Kidney epithelial cell (primary cell): ENCODE measurements around the gene CNTNAP2. TPM values are rescaled to one million over a fixed set of nuclear protein-coding genes. Genes with fewer than 3 reads are reported as not detected.

Source experiments
- DNase-seq: peaks from one replicate; pipeline ENCODE4 v3.0.0-alpha.2; 2010; ENCODE audit warnings: low read depth
- H3K27me3 ChIP-seq: 2 replicates; pipeline ENCODE4 v1.6.0; 2011; ENCODE audit warnings: low read length; ENCODE audit not compliant: control insufficient read depth, insufficient read depth
- H3K36me3 ChIP-seq: 2 replicates; pipeline ENCODE4 v1.5.1; 2011; ENCODE audit warnings: low read length; ENCODE audit not compliant: control insufficient read depth, insufficient read depth
- H3K4me3 ChIP-seq: 2 replicates; pipeline ENCODE4 v1.5.1; 2011; ENCODE audit warnings: low read depth, mild to moderate bottlenecking, control low read depth, low read length
- CTCF ChIP-seq: IDR thresholded peaks from 2 replicates; pipeline ENCODE4 v1.5.1; 2011; ENCODE audit warnings: mild to moderate bottlenecking, moderate library complexity, low read length, control low read depth, inconsistent platforms; ENCODE audit not compliant: insufficient read depth, poor library complexity, severe bottlenecking
- total RNA-seq: library from RNA; depleted of rRNA; stranded (reverse); fragments of >200 nt; gene quantifications from 2 replicates; pipeline ENCODE4 v1.2.3, GENCODE V29; 2015

CNTNAP2 gene
- total RNA-seq, 1 donor from 2014 or later, result 14.0 TPM

DNA sequence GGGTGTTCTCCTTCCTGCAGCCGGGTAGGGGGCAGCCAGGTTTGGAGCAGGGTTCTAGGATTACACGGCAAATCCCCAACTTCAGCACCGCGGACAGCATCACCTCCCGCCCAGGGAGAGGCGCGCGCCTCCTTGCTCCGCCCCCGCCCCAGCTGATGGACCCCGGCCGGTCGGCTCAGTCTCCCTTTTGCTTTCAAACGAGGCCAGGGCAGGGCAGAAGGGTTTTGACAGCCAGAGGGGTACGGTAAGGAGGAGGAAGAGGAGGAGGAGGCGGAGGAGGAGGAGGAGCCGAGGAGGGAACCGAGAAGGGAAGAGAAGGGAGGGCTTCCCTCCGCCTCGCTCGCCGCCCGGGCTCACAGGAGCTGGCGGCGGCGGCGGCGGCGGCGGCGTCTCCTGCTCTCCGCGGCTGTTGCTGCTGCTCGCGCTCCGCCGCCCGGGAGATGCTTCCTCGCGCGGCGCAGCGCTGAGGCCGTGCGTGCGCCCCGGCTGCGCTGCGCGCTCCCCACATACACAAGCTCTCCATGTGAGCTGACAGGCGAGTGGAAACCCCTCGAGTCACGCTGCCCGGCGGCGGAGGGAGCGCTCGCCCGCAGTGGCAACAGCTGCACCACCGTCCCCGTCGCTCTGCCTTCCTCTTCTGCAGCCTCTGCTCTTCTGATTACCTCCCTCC lies 615 bp upstream of the CNTNAP2 start:
- no peaks in the 10 kb centered on the region for H3K36me3 ChIP-seq
- no peak for DNase-seq
- peak; percentile 7 for TF ChIP-seq CTCF
- H3K4me3 ChIP-seq, result peak overlapping the region; percentile 48
- H3K27me3 ChIP-seq, result peaks cover 4% of the 10 kb centered on the region

DNA sequence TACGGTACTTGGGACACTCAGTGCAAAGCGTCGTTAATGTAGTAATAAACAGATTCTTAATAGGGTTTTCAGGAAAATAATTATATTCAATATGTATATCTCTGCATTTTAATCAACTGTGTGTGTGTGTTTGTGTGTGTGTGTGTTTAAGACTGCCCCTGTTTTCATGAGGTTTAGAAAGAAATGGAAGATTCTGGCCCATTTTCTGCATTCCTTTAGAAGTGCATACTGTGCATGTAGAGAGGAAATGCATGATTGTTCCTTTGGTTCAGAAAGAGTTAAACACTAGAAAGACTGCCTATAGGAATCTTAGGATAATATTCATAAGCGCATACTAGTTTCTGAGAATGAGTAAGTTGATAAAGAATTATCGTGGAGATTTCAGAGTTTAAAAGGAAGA lies 975 bp downstream of the CNTNAP2 start:
- Histone ChIP-seq H3K27me3 (peaks cover 4% of the 10 kb centered on the region), H3K4me3 (no peak overlapping the region), H3K36me3 (no peaks in the 10 kb centered on the region)
- TF ChIP-seq CTCF, result no peak
- DNase-seq, result no peak

- no peak for TF ChIP-seq CTCF
- Histone ChIP-seq H3K4me3 (no peak overlapping the region), H3K36me3 (no peaks in the 10 kb centered on the region), H3K27me3 (peaks cover 4% of the 10 kb centered on the region)
- no peak for DNase-seq
Measured at GRCh38 chr7:146119002-146119401, 2.4 kb downstream of the CNTNAP2 start.

DNA sequence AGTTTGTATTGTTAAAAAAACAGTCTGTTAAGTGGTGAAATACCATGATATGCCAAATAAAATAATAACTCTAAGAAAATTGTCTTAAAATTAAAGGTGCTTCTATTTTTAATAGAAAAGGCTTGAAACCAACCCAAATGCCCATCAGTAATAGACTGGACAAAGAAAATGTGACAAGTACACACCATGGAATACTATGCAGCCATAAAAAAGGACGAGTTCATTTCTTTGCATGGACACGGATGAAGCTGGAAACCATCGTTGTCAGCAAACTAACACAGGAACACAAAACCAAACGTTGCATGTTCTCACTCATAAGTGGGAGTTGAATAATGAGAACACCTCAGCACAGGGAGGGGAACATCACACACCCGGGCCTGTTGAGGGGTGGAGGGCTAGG lies 7.1 kb downstream of the CNTNAP2 start:
- no peak for TF ChIP-seq CTCF

GRCh38 chr7:146126767-146127509 lies 10.3 kb downstream of the CNTNAP2 start:
- no peaks in the 10 kb centered on the region for H3K27me3 ChIP-seq
- no peak for DNase-seq
- H3K4me3 ChIP-seq, result no peak overlapping the region
- no peaks in the 10 kb centered on the region for H3K36me3 ChIP-seq
- no peak for TF ChIP-seq CTCF

More for the DNA sequence above, 7.1 kb downstream of the CNTNAP2 start:
- H3K27me3 ChIP-seq, result no peaks in the 10 kb centered on the region
- no peak for DNase-seq
- H3K4me3 ChIP-seq, result no peak overlapping the region
- no peaks in the 10 kb centered on the region for H3K36me3 ChIP-seq
